GM19397 (cell line): ENCODE measurements around the gene FAM83F.

Experiments
- ATAC-seq: cut with Tn5 transposase; IDR thresholded peaks from one replicate; pipeline ENCODE4 v1.9.1; 2021; ENCODE audit warnings: mild to moderate bottlenecking, moderate library complexity; ENCODE audit not compliant: unreplicated experiment

The FAM83F gene

GRCh38 chr22:40030758-40031095 lies 36.0 kb downstream of the FAM83F start:
- ATAC-seq = no peak

GRCh38 chr22:40031766-40032470 lies 37.2 kb downstream of the FAM83F start:
- no peak for ATAC-seq

- no peak for ATAC-seq
Observed at GRCh38 chr22:40033586-40034380, 39.0 kb downstream of the FAM83F start.

DNA sequence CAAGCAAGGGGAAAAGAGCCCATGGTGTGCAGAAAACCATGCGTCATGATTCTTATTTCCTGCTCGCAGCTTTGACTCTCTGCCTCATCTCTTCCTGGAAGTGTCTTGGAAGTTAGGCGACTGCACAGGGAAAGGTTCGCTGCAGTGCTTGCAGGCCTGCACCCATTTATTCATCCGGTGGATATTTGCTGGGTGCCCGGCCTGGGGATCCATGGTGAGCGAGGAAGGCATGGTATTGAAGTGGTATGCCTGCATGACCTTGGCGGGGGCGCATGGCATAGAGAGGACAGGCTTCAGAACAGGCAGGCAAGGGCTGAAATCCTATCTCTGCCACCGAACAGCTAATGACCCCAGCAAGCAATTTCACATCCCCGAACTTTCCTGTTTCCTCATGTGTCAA lies 40.6 kb downstream of the FAM83F start:
- no peak for ATAC-seq

- ATAC-seq = no peak
Observed at GRCh38 chr22:40036126-40036525, 41.4 kb downstream of the FAM83F start.

- ATAC-seq = no peak
Observed at GRCh38 chr22:40036591-40037225, 42.0 kb downstream of the FAM83F start.

GRCh38 chr22:40037320-40037719 lies 42.6 kb downstream of the FAM83F start:
- no peak for ATAC-seq

DNA sequence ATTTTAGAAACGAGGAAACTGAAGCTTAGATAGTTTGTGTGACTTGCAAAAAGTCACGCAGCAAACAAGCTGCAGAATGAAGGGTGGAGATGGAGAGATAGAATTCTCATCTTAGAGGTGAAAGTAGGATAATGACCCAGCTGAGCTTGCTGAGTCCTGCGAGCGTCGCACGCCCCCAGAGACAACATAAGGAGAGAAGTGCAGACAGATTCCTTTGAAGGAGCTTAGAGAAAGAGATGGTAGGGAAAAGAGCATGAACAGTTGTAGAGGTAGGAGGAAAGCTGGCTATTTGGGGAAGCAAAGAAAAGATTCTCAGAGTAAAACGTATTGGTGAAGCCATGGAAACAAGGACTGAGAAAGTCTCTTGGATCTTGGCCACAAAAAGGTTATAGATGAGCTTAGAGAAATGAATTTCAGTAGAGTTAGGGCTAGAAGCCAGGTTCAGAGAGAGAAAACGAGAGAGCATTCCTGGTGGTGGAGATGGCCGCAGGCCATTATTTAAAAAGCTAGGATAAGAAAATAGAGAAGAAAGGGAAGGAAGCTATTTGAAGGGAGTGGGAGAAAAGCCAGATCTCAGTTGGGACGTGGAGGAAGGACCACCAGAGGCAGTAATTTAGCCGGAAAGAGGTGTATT lies 44.8 kb downstream of the FAM83F start:
- ATAC-seq = no peak

DNA sequence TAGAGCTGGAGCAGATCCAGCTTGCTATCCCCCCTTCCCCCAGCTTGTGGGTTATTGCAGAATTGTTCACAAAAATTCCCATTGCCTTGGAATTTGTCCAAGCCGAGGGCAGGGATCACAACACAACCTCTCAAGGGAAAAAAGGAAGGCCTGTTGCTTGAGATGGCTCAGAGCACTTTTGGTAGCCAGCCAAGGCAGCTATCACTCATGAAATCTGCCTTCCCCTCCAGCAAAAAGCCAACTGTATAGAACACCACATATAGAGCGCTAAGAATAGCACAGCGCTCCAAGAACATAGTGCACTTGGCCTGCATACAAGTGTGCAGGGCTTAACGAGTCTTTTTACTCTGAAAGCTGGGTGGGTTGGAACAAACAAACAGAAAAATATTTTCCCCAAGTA lies 46.2 kb downstream of the FAM83F start:
- ATAC-seq = no peak

GRCh38 chr22:40041366-40042137 lies 46.8 kb downstream of the FAM83F start:
- no peak for ATAC-seq

DNA sequence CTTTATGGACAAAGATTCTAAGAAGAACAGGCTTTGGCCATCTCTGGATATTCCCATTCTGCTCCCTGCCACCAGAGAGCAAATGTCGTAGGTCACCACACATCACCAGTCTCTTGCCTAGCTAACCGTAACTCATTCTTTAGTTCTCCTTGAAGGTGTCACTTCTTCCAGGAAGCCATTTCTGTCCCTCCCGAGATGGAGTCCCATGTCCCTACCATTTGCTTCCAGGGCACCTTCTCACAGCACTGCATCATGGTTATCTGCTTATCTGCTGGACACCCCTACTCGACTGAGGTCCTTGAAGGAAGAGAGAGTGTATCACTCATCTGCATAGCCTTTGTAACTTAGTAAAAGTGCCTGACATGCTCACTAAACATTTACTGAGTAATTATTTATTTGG lies 47.6 kb downstream of the FAM83F start:
- ATAC-seq = no peak

DNA sequence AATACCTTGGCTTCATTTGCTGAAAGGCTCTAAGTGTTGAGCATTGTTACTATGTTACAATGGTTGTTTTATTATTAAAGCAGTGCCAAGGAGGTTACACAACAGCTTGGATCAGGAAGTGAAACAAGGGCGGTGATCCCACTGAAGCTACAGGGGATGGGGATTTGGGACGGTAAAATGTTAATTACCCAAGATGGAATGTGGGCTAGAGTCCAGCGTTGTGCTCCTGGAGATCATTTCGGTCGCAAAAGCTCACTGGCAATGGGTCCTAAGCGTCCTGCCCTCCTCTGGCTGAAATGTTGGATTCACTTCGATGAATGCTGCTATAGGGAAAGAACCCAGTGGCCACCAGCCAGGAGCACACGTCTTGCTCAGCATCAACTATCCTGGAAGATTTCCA lies 48.3 kb downstream of the FAM83F start:
- ATAC-seq = no peak

GRCh38 chr22:40043793-40044101 lies 49.0 kb downstream of the FAM83F start:
- no peak for ATAC-seq

DNA sequence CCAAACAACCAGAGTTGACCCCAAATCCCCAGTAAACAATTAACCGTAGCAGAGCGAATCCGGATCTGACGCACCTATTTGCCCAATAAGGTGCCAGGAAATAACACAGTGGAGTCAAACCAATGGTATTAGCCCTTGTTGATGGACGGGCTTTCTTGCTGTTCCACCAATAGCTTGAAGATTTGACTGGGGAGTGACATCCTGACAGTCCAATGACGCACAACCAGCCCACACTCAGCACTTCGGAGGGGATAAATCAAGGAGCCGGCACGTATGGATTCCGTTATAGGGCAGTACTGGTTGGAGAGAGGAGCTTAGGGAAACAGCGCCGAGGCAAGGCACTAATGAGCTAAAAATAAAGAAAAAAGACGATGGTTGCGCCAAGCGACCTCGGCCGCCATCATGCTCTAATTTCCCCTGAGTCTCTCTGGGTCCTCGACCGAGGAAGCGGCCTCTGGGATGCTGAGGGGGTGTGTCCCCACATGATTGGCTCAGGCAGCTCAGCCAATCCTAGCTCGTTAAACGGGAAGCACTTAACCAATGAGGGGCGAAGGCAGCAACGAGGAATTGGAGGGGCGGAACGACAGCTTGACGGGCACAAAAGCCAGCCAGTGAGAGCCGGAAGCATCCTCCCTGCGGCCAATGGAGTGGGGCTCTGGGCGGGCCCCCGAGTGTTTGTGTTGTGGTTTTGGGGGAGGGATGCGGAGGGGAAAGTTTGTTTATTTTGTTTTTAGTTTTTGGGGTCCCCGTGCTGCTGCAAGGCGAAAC lies 49.5 kb downstream of the FAM83F start:
- peak; percentile 79 for ATAC-seq

- peak; percentile 42 for ATAC-seq
Observed at GRCh38 chr22:40044870-40045834, 50.4 kb downstream of the FAM83F start.

- no peak for ATAC-seq
Observed at GRCh38 chr22:40046126-40046525, 51.4 kb downstream of the FAM83F start.

DNA sequence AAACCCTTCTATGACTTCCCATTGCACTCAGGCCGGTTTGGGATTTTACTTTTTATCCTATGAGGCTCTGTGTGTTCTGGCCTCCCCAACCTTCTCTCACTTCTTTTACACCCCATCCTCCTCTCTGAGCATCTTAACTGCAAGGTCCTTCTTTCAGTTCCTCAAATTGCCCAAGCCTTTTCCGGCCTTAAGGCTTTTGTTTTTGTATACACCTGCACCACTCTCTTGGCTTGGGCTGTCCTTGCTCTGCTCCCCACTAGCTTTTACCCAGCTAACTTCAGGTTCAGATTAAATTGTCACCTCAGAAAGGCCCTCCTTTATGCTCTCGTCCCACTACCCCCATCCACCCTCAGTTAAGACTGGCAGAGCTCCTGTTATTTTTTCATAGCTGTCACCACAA lies 55.5 kb downstream of the FAM83F start:
- peak; percentile 66 for ATAC-seq

- no peak for ATAC-seq
Observed at GRCh38 chr22:40051322-40051721, 56.6 kb downstream of the FAM83F start.

DNA sequence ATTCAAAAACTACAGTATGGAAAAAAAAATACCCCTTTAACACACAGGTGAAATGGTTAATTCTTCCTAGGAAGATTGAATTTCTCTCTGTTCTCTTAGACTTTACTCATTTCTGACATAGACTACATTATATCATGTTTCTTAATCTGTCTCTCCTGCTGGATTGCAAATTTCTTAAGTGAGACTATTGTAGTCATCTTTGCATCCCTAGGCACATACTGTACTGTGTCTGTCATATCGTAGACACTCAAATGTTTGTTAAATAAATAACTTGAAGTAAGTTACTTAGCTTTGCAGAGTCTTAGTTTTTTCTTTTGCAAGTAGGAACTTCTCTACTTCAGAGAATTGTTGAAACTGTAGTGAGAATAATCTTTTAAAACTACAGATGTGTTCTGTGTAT lies 58.7 kb downstream of the FAM83F start:
- ATAC-seq = no peak
